ENCODE results near the gene PRELID2.

Gene PRELID2

DNA sequence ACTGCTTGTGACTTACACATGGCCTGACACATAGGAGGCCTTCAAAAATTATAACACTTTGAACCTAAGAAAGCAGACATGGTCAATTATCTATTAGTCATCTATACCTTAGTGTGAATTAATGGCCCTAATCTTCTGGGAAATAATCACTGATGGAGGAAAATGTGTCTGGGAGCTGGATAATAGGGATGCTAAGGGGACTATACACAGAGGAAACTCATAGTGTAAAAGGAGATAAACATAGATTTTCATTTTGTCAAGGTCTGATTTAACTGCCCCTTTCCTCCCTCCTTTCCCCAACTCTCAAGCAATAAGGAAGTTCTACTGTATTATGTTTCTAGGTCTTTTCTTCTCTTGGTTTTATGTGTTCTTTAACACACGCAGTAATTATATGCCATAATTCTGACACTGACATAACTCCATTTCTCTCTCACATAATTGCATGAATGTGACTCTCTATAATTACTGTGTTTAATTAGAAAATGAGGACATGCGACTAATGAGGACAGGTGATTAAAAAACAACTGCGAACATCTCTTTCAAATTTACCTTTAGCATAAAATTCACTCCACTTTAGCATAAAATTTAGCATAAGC lies 18.7 kb upstream of the PRELID2 start:
- ATAC-seq (ENCODE audit: low read depth) (no peak), DNase-seq (ENCODE audit: low spot score) (no peak)
- Histone ChIP-seq H3K27ac (ENCODE audit: poor library complexity, severe bottlenecking) (no peak overlapping the region), H3K4me1 (ENCODE audit: insufficient read depth, poor library complexity, severe bottlenecking) (peaks cover 16% of the 10 kb centered on the region), H3K27me3 (ENCODE audit: insufficient read depth, poor library complexity, severe bottlenecking) (no peaks in the 10 kb centered on the region), H3K9me3 (ENCODE audit: severe bottlenecking) (no peaks in the 10 kb centered on the region), H3K36me3 (ENCODE audit: low read depth) (no peaks in the 10 kb centered on the region), H3K4me3 (ENCODE audit: severe bottlenecking) (no peak overlapping the region)
- TF ChIP-seq, protein P1, sequence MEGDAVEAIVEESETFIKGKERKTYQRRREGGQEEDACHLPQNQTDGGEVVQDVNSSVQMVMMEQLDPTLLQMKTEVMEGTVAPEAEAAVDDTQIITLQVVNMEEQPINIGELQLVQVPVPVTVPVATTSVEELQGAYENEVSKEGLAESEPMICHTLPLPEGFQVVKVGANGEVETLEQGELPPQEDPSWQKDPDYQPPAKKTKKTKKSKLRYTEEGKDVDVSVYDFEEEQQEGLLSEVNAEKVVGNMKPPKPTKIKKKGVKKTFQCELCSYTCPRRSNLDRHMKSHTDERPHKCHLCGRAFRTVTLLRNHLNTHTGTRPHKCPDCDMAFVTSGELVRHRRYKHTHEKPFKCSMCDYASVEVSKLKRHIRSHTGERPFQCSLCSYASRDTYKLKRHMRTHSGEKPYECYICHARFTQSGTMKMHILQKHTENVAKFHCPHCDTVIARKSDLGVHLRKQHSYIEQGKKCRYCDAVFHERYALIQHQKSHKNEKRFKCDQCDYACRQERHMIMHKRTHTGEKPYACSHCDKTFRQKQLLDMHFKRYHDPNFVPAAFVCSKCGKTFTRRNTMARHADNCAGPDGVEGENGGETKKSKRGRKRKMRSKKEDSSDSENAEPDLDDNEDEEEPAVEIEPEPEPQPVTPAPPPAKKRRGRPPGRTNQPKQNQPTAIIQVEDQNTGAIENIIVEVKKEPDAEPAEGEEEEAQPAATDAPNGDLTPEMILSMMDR (IDR thresholded peaks at IDR 0.05; ENCODE audit: poor library complexity, severe bottlenecking) = no peak

DNA sequence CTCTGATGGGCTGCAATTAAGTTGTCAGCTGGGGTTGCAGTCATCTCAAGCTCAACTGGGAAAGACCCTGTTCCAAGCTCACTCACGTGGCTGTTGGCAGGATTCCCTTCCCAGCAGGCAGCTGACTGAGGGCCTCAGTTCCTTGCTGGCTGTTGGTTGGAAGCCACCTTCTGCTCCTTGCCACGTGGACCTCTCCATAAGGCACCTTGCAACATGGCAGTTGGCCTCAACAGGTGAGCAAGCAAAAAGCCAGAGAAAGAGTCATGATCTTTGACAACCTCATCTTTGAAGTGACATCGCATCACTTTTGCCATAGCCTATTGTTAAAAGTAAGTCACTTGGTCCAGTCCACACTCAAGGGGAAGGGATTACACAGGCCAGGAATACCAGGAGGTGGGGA lies 17.8 kb upstream of the PRELID2 start:
- Histone ChIP-seq H3K27ac (ENCODE audit: poor library complexity, severe bottlenecking) (no peak overlapping the region), H3K4me3 (ENCODE audit: severe bottlenecking) (no peak overlapping the region), H3K9me3 (ENCODE audit: severe bottlenecking) (no peaks in the 10 kb centered on the region), H3K36me3 (ENCODE audit: low read depth) (no peaks in the 10 kb centered on the region), H3K4me1 (ENCODE audit: insufficient read depth, poor library complexity, severe bottlenecking) (peaks cover 25% of the 10 kb centered on the region), H3K27me3 (ENCODE audit: insufficient read depth, poor library complexity, severe bottlenecking) (no peaks in the 10 kb centered on the region)
- DNase-seq (ENCODE audit: low spot score) = no peak
- no peak for ATAC-seq (ENCODE audit: low read depth)
- TF ChIP-seq, protein P1 (IDR thresholded peaks at IDR 0.05; ENCODE audit: poor library complexity, severe bottlenecking) = no peak

DNA sequence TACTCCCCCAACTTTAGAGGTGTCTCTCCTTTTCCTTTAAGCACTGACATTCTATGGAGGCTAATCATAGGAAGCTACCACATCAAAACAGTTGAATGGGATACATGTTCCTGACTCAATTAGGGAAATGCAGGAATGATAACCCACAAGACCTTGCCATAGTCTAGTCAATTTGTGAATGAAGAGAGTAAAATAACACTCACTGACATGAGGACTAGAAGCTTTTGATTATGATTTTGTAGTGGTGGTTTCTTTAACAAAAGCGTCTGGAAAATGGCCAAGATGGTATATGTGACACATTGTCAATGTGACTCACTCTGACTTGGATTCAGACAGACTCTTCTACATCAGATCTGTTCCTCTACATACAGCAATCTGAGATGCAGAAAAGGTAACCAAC lies 13.7 kb upstream of the PRELID2 start:
- H3K4me1 ChIP-seq (ENCODE audit: insufficient read depth, poor library complexity, severe bottlenecking) = peaks cover 21% of the 10 kb centered on the region
- no peak overlapping the region for H3K4me3 ChIP-seq (ENCODE audit: severe bottlenecking)
- peak overlapping the region; percentile 14 for H3K27ac ChIP-seq (ENCODE audit: poor library complexity, severe bottlenecking)
- TF ChIP-seq, protein P1 (IDR thresholded peaks at IDR 0.05; ENCODE audit: poor library complexity, severe bottlenecking) = no peak
- no peaks in the 10 kb centered on the region for H3K9me3 ChIP-seq (ENCODE audit: severe bottlenecking)
- DNase-seq (ENCODE audit: low spot score) (no peak), ATAC-seq (ENCODE audit: low read depth) (peak; percentile 78)
- no peaks in the 10 kb centered on the region for H3K36me3 ChIP-seq (ENCODE audit: low read depth)
- H3K27me3 ChIP-seq (ENCODE audit: insufficient read depth, poor library complexity, severe bottlenecking) = no peaks in the 10 kb centered on the region

DNA sequence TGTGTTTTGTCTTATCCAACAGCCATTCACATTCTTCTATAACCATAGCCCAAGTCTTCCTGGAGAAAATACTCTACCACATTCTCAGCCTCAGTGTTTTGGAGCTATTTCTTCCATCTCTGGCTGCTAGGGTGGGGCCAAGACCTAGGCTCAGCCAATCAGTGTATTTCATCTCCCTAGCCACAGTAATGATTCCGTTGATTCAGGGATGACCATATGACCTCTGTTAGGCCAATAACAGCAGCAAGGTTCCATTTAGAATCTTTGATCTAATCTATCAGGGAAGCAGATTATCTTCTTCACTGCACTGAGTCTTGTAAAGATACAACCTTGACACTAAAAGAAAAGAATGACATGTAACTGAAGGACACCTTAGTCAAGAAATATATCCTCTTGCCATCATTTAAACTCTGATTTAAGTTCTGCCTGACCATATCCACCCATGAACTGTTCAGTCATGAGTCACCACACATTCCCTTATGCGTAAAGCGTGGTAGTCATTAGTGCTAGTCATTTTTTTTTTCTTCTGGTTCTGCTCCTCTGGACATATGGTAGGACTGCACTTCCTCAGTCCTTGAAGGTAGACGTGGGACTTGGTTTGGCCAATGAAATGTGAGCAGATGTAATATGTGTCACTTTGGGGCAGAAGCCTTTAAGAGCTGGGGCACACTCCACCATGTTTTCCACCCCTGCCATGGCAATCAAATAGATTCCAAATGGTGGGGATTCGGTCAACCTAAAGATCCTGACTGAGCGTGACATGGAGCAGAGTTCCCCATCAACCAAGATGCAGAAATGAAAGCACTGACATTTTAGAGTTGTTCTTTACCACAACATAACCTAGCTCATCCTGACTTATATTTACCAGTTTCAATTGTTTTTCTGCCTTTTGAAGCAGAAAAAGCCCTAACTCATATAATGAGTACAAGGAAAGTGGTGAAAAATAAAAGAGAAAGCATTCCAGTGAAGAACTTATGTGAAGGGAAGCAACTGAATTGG lies 12.7 kb upstream of the PRELID2 start:
- peak; percentile 96 for ATAC-seq (ENCODE audit: low read depth)
- Histone ChIP-seq H3K27ac (ENCODE audit: poor library complexity, severe bottlenecking) (peak overlapping the region; percentile 14), H3K9me3 (ENCODE audit: severe bottlenecking) (no peaks in the 10 kb centered on the region), H3K36me3 (ENCODE audit: low read depth) (no peaks in the 10 kb centered on the region), H3K4me1 (ENCODE audit: insufficient read depth, poor library complexity, severe bottlenecking) (peaks cover 21% of the 10 kb centered on the region), H3K4me3 (ENCODE audit: severe bottlenecking) (no peak overlapping the region), H3K27me3 (ENCODE audit: insufficient read depth, poor library complexity, severe bottlenecking) (no peaks in the 10 kb centered on the region)
- DNase-seq (ENCODE audit: low spot score) = no peak
- TF ChIP-seq, protein P1 (IDR thresholded peaks at IDR 0.05; ENCODE audit: poor library complexity, severe bottlenecking) = no peak
